T follicular helper cell (primary cell): Measurements from ENCODE around the gene SCYGR1.
"Not testable (repeated sequence)": the region's sequence is repeated elsewhere in the genome, so short reads cannot be mapped to it uniquely, and the experiment has no call there.

Experiments
- DNase-seq: peaks from one replicate; pipeline ENCODE4 v3.0.0-alpha.2; 2020; ENCODE audit warnings: low read depth
- total RNA-seq, 2 experiments: gene quantifications; one replicate each; lab custom pipeline; 2026; lab: John Stamatoyannopoulos, UW

The SCYGR1 gene, protein sequence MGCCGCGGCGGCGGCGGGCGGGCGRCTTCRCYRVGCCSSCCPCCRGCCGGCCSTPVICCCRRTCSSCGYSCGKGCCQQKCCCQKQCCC
- total RNA-seq: 0 reads per million in 2 experiments

- not testable (repeated sequence) for DNase-seq
Measured at GRCh38 chr2:227387583-227387982, at the start of gene SCYGR1. TSS of gene SCYGR1 (minus strand) at chr2:227387949. CDS start at chr2:227387949, 0 bp downstream.

GRCh38 chr2:227436436-227437174, 48.9 kb upstream of the SCYGR1 start:
- DNase-seq: no peak

- DNase-seq: no peak
Measured at GRCh38 chr2:227433171-227433570, 45.4 kb upstream of the SCYGR1 start.

GRCh38 chr2:227430639-227431038, 42.9 kb upstream of the SCYGR1 start:
- DNase-seq: no peak

- DNase-seq: no peak
Measured at GRCh38 chr2:227428731-227429285, 41.1 kb upstream of the SCYGR1 start.

- DNase-seq: no peak
Measured at GRCh38 chr2:227423656-227424499, 36.1 kb upstream of the SCYGR1 start.

DNA sequence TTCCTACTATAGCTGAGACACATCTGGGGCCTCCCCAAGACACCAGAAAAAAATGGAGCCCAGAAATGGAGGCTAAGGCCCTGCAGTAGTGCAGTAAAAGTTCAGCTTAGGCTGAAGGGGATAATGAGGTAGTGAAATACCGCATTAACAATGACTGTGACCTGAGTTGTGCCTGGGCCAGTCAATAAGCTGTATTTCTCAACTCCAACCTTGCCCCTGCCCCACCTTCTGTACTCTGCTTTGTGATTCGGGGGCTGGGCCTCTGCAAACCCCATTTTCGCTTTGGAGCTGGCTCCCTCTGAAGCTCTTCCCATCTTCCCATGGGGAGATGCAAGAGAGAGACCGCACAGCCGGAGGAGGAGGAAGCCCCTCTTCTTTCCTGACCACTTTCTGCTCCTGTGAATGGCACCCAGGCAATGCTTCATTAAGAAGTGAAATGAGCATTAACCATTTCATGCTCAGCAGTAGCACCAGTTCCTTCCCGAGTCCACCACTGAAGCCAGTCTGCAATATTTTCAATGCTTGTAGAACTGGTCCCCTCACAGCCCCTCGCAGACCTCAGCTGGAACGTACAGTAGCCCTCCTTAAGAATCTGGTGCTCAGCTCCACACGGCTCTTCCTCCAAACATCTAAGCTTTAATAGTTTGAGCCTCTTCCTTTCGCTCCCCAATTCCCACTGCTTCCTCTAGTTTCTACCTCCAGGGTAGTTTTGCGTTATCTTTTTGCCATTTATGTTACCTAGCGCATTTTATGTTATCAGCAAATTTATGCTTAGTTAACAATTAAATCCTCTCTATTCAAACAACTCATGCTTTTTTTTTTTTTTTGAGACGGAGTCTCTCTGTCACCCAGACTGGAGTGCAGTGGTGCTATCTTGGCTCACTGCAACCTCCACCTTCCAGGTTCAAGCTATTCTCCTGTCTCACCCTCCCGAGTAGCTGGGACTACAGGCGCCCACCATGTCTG, 32.6 kb upstream of the SCYGR1 start:
- no peak for DNase-seq

GRCh38 chr2:227416701-227417100, 29.0 kb upstream of the SCYGR1 start:
- no peak for DNase-seq

GRCh38 chr2:227415538-227416424, 28.0 kb upstream of the SCYGR1 start:
- DNase-seq: no peak

GRCh38 chr2:227414846-227415245, 27.1 kb upstream of the SCYGR1 start:
- no peak for DNase-seq

- DNase-seq: no peak
Measured at GRCh38 chr2:227413371-227413770, 25.6 kb upstream of the SCYGR1 start.

DNA sequence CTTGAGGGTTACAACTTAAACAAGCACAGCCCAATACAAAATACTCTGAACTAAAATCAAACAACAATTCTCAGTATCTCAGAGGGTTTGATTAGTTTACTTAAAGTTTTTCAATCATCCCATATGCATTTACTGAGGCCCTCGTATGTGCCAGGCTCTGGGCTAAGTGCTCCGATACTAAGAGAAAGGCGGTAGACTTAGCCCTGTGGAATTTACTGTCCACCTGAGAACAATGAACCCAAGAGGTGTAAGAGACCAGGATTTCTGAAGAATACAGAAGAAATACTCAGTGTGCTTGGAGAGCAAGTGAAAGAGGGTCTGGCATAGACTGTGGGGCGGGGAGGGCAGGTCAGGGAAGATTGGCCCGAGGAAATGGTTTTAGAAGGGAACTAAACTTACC, 25.1 kb upstream of the SCYGR1 start:
- DNase-seq: no peak

DNA sequence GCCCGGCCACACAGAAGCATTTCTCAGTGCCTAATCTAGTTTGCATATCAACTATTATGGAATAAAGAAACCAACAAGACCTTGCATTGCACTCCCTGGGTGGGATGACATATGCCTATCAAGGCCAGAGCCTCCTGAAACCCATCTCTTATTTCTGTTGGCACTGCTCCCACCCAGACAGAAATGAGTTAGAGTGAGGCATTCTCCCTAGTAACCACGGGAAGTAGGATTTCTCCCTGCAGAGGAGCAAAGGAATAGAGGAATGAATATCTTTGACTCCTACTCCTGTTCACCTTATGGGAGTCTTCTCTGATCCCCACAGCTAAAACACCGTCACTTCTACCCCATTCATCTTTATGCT, 24.2 kb upstream of the SCYGR1 start:
- DNase-seq: no peak

DNA sequence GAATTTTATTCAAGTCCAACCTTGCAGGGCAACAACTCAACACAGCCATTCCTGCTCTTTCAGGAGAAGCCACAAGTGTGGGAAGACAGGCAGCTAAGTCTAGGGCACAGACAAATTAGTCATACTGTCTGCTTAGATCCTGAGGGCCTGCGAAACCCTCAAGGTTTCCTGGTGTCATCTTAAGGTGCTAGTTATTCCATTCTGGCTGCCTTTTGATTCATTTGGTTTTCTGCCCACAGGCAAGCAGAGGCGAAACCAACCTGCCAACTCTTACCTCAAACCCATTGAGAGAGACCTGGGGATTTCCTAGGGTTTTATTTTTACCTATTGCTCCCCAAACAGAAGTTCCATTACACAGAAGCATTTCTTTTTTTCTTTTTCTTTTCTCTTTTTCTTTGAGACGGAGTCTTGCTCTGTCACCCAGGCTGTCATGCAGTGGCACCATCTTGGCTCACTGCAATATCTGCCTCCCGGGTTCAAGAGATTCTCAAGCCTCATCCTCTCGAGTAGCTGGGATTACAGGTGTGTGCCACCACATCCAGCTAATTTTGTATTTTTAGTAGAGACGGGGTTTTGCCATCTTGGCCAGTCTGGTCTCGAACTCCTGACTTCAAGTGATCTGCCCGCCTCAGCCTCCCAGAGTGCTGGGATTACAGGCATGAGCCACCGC, 23.7 kb upstream of the SCYGR1 start:
- no peak for DNase-seq

GRCh38 chr2:227410191-227410590, 22.4 kb upstream of the SCYGR1 start:
- no peak for DNase-seq

GRCh38 chr2:227407591-227408151, 19.9 kb upstream of the SCYGR1 start:
- no peak for DNase-seq

DNA sequence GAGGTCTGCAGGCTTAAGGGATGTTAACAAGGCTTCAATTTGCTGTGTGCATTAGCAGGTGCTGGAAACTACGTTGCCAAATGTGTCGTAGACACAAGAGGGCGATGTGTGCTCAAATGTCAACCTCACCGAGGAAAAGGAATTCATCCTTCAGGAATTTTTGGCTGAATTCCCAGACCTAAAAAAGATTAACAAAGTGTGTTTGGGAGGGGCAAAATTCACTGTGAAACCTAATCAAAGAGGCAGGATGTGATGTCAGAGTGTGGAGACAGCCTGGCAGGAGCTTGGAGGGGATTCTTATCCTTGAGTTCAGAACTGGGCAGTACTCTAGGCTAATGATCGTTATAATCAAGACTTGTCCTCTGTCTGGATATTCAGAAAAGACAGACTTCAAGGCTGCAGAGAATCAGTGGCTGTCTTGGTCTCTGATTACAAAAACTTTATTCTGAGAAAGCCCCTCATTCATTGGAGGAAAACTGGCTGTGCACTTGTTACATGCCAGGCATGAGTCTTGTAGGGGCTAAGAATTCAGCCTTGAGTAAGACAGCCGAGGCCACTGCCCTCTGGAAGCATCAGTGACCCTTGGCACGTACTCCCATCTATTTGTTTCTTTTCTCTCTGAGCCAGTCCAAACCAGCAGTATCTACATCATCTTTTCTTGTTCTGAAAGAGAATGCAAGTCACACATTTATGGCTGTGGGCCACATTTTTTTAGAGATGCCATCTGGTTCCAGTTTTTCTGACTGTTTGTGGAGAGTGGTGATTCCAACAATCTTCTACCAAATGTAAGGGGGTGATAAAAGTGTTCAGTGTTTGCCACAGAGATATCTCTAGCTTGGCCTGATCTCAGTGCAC, 18.7 kb upstream of the SCYGR1 start:
- DNase-seq: no peak

DNA sequence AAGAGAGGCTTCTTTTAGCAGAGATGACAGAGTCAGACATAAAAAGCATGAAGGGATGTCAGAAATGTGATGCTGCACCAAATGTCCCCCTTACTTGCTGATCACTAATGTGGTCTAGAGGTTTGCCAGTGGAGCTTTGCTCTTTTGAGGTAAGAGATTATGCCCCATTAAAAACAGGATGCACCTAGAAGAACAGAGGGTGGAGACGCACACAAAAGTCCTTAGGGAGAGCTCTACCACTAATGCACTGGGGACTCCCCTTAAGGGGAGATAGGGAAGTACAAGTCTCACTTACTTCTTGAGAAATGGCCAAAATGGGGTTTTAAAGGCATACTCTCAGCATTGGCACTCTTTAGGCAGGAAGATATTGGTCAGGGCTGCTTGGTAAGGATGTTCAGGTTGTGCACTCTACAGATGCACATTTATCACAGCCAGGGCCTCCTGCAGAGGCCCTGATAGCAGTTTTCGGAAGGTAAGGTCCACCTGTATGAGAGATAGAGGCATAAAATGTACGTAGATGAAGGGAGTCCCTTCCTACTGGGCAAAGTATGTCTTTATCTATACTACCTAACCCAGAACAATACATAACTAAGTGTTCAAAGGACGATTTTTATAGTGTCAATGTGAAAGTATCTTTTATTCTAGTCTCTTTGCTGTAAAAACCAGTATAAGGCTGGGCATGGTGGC, 17.0 kb upstream of the SCYGR1 start:
- DNase-seq: no peak
